ENCODE data around the gene SH2D1B.

GRCh38 chr1:162430583-162430982 is 18.6 kb upstream of the SH2D1B start:
- TF ChIP-seq POLR2A (IDR thresholded peaks at IDR 0.05; ENCODE audit: low read depth, low read length) (no peak), TAF1 (IDR thresholded peaks at IDR 0.05; ENCODE audit: borderline replicate concordance, low read depth, low read length) (no peak), POLR2AphosphoS5 (IDR thresholded peaks at IDR 0.05; ENCODE audit: low read depth, low read length) (no peak)
